GM06990 (cell line): ENCODE measurements around the gene NINL.

Source experiments
- DNase-seq: peaks from one replicate; pipeline ENCODE4 v3.0.0-alpha.2; 2011; ENCODE audit not compliant: insufficient read length; ENCODE audit errors: extremely low read depth
- H3K27me3 ChIP-seq: replicated peaks from 2 replicates; pipeline ENCODE4 v1.6.0; 2011; ENCODE audit warnings: low read length; ENCODE audit not compliant: control insufficient read depth, insufficient read depth
- H3K36me3 ChIP-seq: 2 replicates; pipeline ENCODE4 v1.5.1; 2011; ENCODE audit warnings: low read length; ENCODE audit not compliant: control insufficient read depth, insufficient read depth
- H3K4me3 ChIP-seq: replicated peaks from 2 replicates; pipeline ENCODE4 v1.5.1; 2011; ENCODE audit warnings: low read depth, mild to moderate bottlenecking, control low read depth, low read length
- TF ChIP-seq, protein P1 (sequence below): IDR thresholded peaks from 2 replicates; pipeline ENCODE4 v1.5.1; 2011; ENCODE audit warnings: low read length, control low read depth, mild to moderate bottlenecking, inconsistent platforms; ENCODE audit not compliant: insufficient read depth, poor library complexity, severe bottlenecking

Gene NINL

DNA sequence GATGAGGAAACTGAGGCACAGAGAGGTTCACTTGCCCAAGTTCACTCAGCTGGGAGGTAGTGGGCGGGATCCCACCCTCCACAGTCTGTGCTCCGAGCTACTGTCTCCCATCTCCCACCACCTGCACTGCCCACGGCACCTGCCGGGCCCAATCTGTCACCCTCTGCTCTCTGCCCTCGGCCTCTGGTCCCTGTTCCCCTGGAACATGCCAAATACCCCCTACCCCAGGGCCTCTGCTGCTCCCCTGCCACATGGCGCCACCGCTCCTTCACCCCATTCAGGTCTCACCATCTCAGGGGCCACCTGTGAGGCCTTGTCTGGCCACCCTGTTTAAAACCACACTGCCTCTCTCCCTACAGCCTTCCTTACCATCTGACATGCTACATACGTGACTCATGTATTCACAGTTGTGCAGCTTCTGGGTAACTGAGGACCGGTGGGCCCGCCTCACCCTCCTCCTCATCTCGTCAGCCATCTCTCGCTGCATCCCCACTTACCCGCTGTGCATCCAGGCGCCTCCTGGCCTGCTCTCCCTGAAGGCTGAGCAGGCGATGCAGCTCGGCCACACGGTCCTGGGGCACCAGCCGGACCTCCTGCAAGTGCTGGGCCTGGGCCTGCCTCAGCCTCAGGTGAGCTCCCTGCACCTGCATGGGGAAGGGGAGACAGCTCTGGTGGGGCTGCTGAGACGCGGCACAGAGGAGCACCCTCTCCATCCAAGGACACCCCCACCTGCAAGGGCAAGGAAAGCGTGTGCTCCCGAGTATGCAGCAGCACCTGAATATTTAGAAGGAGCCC is 127.2 kb downstream of the NINL start:
- no peaks in the 10 kb centered on the region for H3K36me3 ChIP-seq

DNA sequence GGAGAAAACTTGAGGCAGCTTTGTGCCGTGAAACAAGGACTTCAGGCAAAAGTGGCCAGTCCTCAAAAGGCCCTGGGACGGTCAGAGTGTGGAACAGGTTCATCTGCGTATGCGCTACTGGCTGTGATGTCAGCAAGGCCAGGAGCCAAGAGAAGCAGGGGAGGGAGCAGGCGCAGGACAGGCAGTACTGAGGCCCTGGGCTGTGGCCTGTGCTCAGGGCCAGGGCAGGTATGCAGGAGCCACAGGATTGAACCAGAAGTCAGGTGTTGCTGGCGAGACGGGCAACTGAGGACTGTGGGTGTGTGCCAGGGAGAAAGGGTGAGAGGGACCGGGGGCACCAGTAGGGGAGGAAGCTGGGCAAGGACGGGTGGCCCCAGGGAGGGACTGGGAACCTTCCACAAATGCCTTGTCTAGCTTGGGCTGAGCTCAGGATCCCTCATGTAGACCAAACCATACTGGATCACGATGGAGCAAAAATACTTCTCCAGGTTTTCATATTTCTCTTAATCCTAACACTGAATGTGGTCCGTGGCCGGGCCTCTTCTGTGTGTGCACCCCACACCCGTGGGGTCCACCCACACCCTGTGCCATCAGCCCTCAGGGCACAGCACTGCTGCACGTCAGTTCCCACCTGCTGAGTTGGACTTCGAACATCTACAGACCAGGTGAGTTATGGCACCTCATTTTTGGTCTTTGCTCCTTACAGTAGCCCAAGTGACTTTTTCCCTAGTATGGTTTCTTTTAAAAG is 131.0 kb downstream of the NINL start:
- H3K27me3 ChIP-seq, result no peaks in the 10 kb centered on the region
- no peak for DNase-seq
- TF ChIP-seq, protein P1, sequence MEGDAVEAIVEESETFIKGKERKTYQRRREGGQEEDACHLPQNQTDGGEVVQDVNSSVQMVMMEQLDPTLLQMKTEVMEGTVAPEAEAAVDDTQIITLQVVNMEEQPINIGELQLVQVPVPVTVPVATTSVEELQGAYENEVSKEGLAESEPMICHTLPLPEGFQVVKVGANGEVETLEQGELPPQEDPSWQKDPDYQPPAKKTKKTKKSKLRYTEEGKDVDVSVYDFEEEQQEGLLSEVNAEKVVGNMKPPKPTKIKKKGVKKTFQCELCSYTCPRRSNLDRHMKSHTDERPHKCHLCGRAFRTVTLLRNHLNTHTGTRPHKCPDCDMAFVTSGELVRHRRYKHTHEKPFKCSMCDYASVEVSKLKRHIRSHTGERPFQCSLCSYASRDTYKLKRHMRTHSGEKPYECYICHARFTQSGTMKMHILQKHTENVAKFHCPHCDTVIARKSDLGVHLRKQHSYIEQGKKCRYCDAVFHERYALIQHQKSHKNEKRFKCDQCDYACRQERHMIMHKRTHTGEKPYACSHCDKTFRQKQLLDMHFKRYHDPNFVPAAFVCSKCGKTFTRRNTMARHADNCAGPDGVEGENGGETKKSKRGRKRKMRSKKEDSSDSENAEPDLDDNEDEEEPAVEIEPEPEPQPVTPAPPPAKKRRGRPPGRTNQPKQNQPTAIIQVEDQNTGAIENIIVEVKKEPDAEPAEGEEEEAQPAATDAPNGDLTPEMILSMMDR, result no peak
- H3K36me3 ChIP-seq, result no peaks in the 10 kb centered on the region
- H3K4me3 ChIP-seq, result no peak overlapping the region

More for the DNA sequence above, 127.2 kb downstream of the NINL start:
- Histone ChIP-seq H3K27me3 (no peaks in the 10 kb centered on the region), H3K4me3 (no peak overlapping the region)
- DNase-seq, result no peak
- TF ChIP-seq, protein P1, result no peak

DNA sequence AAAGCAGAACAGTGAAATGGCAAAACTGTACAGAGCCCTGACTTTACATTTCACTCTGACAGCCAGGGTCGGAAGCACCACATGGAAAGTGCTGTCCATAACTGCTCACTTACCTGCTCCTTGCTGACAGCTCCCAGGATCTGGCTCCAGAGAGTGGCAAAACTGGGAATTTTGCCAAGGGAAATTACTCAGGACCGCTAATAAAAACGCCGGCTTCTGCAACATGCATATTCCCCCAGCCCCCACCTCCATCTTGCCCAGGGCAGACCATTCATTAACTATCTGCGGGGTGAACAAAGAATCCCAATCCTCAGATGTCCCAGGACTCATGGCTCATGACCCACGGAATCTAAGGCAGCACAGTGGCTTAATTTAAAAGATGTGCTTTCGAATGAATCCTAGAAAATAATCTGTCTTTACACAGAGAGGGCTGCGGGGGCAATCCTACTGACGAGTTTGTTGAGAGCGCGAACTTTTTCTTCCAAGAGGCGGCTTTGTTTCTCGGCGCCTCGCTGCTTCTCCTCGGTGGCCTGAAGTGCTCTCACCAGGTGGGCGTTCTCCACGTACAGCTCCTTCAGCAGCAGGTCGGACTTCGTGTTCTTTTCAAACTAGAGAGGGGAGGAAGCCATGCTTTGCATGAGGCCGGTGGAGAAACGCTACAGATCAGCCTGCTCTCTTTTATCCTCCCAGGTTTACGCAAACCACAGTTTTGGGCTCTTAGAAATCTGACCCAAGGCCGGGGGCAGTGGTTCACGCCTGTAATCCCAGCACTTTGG is 132.1 kb downstream of the NINL start:
- Histone ChIP-seq H3K36me3 (no peaks in the 10 kb centered on the region), H3K4me3 (no peak overlapping the region), H3K27me3 (no peaks in the 10 kb centered on the region)
- DNase-seq, result no peak
- TF ChIP-seq, protein P1, result no peak

DNA sequence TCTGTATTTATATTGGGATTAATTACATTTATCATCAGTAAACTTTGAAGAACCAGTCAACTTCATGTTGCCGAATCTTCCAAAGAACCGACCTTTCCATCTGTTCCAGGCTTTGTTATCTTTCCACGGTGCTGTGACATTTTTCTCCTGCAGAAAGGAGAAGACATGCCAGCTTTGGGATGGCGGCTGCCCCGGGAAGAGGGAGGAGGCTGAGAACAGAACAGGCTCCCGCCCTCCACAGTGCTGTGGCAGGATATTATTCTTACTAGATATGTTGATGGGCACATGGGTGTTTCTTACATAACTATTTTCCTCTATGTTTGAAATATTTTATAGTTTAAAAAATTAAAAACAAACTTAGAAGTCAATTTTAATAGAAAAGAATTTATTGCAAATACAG is 133.0 kb downstream of the NINL start:
- no peak for DNase-seq
- TF ChIP-seq, protein P1, result no peak
- H3K4me3 ChIP-seq, result no peak overlapping the region
- peaks cover 3% of the 10 kb centered on the region for H3K36me3 ChIP-seq
- no peaks in the 10 kb centered on the region for H3K27me3 ChIP-seq

DNA sequence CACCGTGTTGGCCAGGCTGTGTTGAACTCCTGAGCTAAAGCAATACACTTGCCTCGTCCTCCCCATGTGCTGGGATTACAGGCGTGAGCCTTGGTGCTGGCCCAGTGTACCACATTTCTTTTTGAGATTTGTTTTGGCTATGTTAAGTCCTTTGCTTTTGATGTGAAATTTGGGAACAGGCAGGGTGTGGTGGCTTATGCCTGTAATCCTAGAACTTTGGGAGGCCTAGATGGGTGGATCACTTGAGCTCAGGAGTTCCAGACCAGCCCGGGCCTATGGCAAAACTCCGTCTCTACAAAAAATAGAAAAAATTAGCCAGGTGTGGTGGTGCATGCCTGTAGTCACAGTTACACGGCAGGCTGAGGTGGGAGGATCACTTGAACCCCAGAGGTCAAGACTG is 137.7 kb downstream of the NINL start:
- Histone ChIP-seq H3K4me3 (no peak overlapping the region), H3K27me3 (no peaks in the 10 kb centered on the region), H3K36me3 (peaks cover 5% of the 10 kb centered on the region)
- no peak for DNase-seq
- TF ChIP-seq, protein P1, result no peak
